Neutrophil (primary cell): Measurements from ENCODE around the gene LRMDA.

Experiments
- H3K27ac ChIP-seq: fragments of 200-600 bp; sonication (generic); 2 replicates; pipeline ENCODE4 v1.5.1; 2016; ENCODE audit warnings: mild to moderate bottlenecking, moderate library complexity
- H3K27me3 ChIP-seq: fragments of 200-600 bp; sonication (generic); 2 replicates; pipeline ENCODE4 v1.6.0; 2016; ENCODE audit warnings: mild to moderate bottlenecking
- H3K36me3 ChIP-seq: fragments of 200-600 bp; sonication (generic); 2 replicates; pipeline ENCODE4 v1.5.1; 2017
- H3K4me1 ChIP-seq, 2 experiments: fragments of 200-600 bp in 1 of 2; sonication (generic) in 1 of 2; 1 replicate in 1 of 2; 2 replicates in 1 of 2; pipeline versions ENCODE4 v1.5.1 to v1.6.1; 2013 to 2016; ENCODE audit warnings: low read depth in 1 of 2, low read length in 1 of 2, mild to moderate bottlenecking in 1 of 2, moderate library complexity in 1 of 2; ENCODE audit not compliant: control insufficient read depth in 1 of 2, insufficient read depth in 1 of 2
- H3K4me3 ChIP-seq, 2 experiments: fragments of 200-600 bp in 1 of 2; sonication (generic) in 1 of 2; 1 replicate in 1 of 2; 2 replicates in 1 of 2; pipeline ENCODE4 v1.5.1; 2013 to 2016; ENCODE audit warnings: low read depth in 1 of 2, low read length in 1 of 2, mild to moderate bottlenecking in 1 of 2, moderate library complexity in 1 of 2
- H3K9me3 ChIP-seq: fragments of 200-600 bp; sonication (generic); 2 replicates; pipeline ENCODE4 v1.5.1; 2016
- TF ChIP-seq, protein P1 (sequence below): fragments of 200-600 bp; sonication (generic); IDR thresholded peaks from 2 replicates; pipeline ENCODE4 v1.5.1; 2016; ENCODE audit warnings: antibody characterized with exemption

LRMDA gene

DNA sequence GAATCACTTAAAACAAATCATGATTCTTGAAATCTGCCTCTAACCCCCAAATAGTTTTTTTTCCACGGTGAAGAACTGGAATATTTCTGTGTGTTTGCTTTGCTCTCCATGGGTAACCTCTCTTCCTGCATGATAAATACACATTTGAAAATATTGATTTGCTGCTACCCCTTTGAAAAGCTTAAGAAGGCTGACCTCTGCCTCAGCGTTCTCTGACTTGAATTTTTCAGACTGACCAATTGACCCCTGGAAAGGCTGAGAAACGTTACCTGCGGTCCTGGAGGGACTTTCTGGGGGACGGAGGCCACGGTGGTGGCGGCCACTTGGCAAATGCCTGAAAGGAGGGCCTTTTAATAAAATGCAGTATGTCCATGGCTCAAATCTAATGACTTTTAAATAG lies 520.2 kb downstream of the LRMDA start:
- Histone ChIP-seq H3K36me3 (no peaks in the 10 kb centered on the region), H3K4me1 (peaks cover 35 to 39% of the 10 kb centered on the region in 2 experiments), H3K27me3 (no peaks in the 10 kb centered on the region), H3K9me3 (no peaks in the 10 kb centered on the region), H3K4me3 (no peak overlapping the region), H3K27ac (no peak overlapping the region)
- TF ChIP-seq, protein P1, sequence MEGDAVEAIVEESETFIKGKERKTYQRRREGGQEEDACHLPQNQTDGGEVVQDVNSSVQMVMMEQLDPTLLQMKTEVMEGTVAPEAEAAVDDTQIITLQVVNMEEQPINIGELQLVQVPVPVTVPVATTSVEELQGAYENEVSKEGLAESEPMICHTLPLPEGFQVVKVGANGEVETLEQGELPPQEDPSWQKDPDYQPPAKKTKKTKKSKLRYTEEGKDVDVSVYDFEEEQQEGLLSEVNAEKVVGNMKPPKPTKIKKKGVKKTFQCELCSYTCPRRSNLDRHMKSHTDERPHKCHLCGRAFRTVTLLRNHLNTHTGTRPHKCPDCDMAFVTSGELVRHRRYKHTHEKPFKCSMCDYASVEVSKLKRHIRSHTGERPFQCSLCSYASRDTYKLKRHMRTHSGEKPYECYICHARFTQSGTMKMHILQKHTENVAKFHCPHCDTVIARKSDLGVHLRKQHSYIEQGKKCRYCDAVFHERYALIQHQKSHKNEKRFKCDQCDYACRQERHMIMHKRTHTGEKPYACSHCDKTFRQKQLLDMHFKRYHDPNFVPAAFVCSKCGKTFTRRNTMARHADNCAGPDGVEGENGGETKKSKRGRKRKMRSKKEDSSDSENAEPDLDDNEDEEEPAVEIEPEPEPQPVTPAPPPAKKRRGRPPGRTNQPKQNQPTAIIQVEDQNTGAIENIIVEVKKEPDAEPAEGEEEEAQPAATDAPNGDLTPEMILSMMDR, result no peak

DNA sequence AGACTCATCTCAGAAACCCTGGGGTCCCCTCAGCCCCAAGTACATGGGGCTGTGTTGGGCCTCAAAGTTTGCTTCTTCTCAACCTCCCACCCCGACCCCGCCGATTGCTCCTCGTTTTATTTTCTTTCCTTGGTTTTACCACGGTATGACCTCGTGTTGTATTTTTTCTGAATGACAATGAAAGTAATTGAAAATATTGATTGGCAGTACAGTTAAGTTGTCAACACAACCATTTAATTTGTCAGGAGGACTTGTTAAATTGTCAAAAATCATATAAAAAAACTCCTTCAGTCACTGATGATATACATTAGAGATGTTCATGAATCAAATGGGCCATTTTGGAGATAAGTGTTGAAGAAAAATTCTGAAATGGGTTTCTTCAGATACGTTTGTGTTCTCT lies 520.7 kb downstream of the LRMDA start:
- H3K27ac ChIP-seq, result no peak overlapping the region
- H3K27me3 ChIP-seq, result no peaks in the 10 kb centered on the region
- no peaks in the 10 kb centered on the region for H3K36me3 ChIP-seq
- H3K9me3 ChIP-seq, result no peaks in the 10 kb centered on the region
- TF ChIP-seq, protein P1, result no peak
- H3K4me1 ChIP-seq, result peaks cover 38 to 43% of the 10 kb centered on the region in 2 experiments
- H3K4me3 ChIP-seq, result no peak overlapping the region

DNA sequence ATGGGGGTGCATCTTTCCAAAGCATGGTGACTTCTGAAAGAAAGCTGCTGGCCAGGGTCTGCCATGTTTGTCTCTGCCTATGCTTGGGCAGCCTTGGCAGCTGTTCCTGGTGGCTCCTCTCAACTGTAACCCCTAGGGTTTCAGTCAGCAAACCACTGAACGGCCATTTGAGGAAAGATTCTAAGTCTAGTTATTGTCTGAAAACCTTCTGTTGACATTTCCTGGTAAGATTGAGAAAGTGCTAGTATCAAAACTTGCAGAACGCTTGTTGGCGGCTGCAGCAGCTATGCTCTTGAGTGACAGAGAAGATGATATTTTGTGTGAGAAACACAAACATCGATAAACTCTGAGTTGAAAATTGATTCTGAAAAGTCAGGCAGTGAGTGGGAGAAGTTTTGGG lies 523.1 kb downstream of the LRMDA start:
- Histone ChIP-seq H3K9me3 (no peaks in the 10 kb centered on the region), H3K36me3 (no peaks in the 10 kb centered on the region), H3K4me1 (peaks cover 42 to 51% of the 10 kb centered on the region in 2 experiments), H3K27ac (peak overlapping the region; percentile 37), H3K4me3 (peak overlapping the region in 1 of 2 experiments; percentile 22), H3K27me3 (no peaks in the 10 kb centered on the region)
- TF ChIP-seq, protein P1, result no peak

DNA sequence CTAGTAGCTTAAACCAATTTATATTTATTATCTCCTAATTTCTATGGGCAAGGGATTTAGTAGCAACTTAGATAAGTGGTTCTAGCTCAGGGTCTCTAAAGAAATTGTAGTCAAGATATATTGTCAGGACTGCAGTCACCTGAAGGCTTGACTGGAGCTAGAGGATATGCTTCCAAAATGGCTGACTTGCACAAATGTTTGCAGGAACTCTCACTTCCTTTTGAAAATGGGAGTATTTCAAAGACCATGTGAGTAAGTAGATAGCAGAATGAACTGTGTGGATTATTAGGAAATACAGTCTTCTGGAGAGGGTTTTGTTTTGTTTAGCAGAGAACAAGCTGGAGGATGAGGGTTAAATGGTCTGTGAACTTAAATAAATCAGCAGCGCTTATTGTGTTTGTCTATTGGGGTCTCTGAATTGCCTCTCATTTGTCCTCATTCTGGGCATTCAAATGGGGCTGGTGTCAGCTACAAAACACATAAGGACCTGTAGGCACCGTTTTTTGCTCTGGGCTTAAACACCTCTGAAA lies 524.6 kb downstream of the LRMDA start:
- no peaks in the 10 kb centered on the region for H3K9me3 ChIP-seq
- TF ChIP-seq, protein P1, result no peak
- no peaks in the 10 kb centered on the region for H3K36me3 ChIP-seq
- peaks cover 42 to 51% of the 10 kb centered on the region in 2 experiments for H3K4me1 ChIP-seq
- H3K27me3 ChIP-seq, result no peaks in the 10 kb centered on the region
- no peak overlapping the region for H3K4me3 ChIP-seq
- H3K27ac ChIP-seq, result no peak overlapping the region

DNA sequence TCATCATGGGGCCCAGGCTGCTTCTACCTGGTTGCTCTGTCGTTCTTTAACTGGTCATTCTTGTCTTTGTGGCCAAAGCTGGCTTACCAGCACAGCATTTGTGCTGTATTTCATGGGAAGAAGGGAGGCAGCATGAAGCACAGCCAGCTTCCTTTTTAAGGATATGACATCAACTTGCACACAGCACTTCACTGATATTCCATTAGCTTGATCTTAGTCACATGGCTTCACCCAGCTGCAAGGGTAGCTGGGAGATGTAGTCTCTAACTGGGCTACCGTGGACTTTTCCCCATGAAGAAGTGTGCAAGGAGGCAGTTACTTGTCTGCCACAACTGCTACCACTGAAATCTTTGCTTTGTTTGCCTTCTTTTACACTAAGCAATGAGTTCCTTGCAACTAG lies 525.2 kb downstream of the LRMDA start:
- no peaks in the 10 kb centered on the region for H3K27me3 ChIP-seq
- H3K27ac ChIP-seq, result no peak overlapping the region
- TF ChIP-seq, protein P1, result no peak
- peaks cover 42 to 51% of the 10 kb centered on the region in 2 experiments for H3K4me1 ChIP-seq
- no peaks in the 10 kb centered on the region for H3K36me3 ChIP-seq
- H3K9me3 ChIP-seq, result no peaks in the 10 kb centered on the region
- no peak overlapping the region for H3K4me3 ChIP-seq
